H1 (cell line): ENCODE measurements around the gene COL5A2. TPM values are rescaled to one million over a fixed set of nuclear protein-coding genes. Genes with fewer than 3 reads are reported as not detected.

Experiments used
- CTCF ChIA-PET: fragments of 300-600 bp; sonication (Branson Sonifier 250); formaldehyde crosslinking; loops from one replicate; lab custom pipeline; 2021; ENCODE audit not compliant: partially characterized antibody; lab: Charles Lee
- POLR2A ChIA-PET: fragments of 300-600 bp; sonication (Branson Sonifier 250); formaldehyde crosslinking; loops from one replicate; lab custom pipeline; 2021; ENCODE audit warnings: inconsistent platforms; ENCODE audit not compliant: partially characterized antibody; lab: Charles Lee
- DNase-seq, 2 experiments: peaks; one replicate each; pipeline versions ENCODE4 v3.0.0 to v3.0.0-alpha.2; 2010 to 2022; ENCODE audit warnings: low spot score in 2 of 2, low read depth in 1 of 2, mixed read lengths in 1 of 2
- FAIRE-seq: peaks from 2 replicates; lab custom pipeline; 2011; peaks lifted over from hg19 to GRCh38; lab: Jason Lieb, UNC
- H2AFZ ChIP-seq: 2 replicates; pipeline ENCODE4 v1.8.1; 2012; ENCODE audit warnings: low read length, inconsistent platforms
- H2AK5ac ChIP-seq: 2 replicates; pipeline ENCODE4 v1.6.1; 2013; ENCODE audit warnings: low read depth, low read length
- H2BK120ac ChIP-seq: replicated peaks from 2 replicates; pipeline ENCODE3; 2013; ENCODE audit warnings: low read depth, low read length, inconsistent platforms
- H2BK12ac ChIP-seq: 2 replicates; pipeline ENCODE4 v1.6.1; 2013; ENCODE audit warnings: low read depth, low read length
- H2BK15ac ChIP-seq: 2 replicates; pipeline ENCODE4 v1.6.1; 2013; ENCODE audit warnings: low read length
- H2BK20ac ChIP-seq: 2 replicates; pipeline ENCODE4 v1.6.1; 2013; ENCODE audit warnings: low read length
- H2BK5ac ChIP-seq: 2 replicates; pipeline ENCODE4 v1.6.1; 2013; ENCODE audit warnings: low read depth, low read length
- H3K14ac ChIP-seq: 2 replicates; pipeline ENCODE4 v1.6.1; 2013; ENCODE audit warnings: inconsistent platforms; ENCODE audit not compliant: insufficient read length
- H3K18ac ChIP-seq: 2 replicates; pipeline ENCODE4 v1.6.1; 2013; ENCODE audit warnings: low read length; ENCODE audit errors: extremely low read depth
- H3K23ac ChIP-seq: 2 replicates; pipeline ENCODE4 v1.6.1; 2013; ENCODE audit warnings: inconsistent platforms; ENCODE audit not compliant: insufficient read length
- H3K23me2 ChIP-seq: 2 replicates; pipeline ENCODE4 v1.6.1; 2013; ENCODE audit warnings: low read depth, low read length
- H3K27ac ChIP-seq: 2 replicates; pipeline ENCODE4 v1.6.1; 2011; ENCODE audit warnings: low read depth, low read length, inconsistent platforms
- H3K27me3 ChIP-seq, 4 experiments: replicated peaks in 1 of 4; 1 replicate in 1 of 4; 2 replicates in 3 of 4; pipeline versions ENCODE4 v1.6.1 to v1.8.1; 2011 to 2013; ENCODE audit warnings: low read length in 3 of 4, mild to moderate bottlenecking in 3 of 4, inconsistent platforms in 2 of 4, mixed read lengths in 2 of 4, moderate library complexity in 1 of 4; ENCODE audit not compliant: control insufficient read depth in 3 of 4, insufficient read depth in 3 of 4; ENCODE audit errors: extremely low read depth in 1 of 4
- H3K36me3 ChIP-seq, 4 experiments: 2 replicates each; pipeline versions ENCODE4 v1.6.1 to v1.8.1; 2011 to 2013; ENCODE audit warnings: mild to moderate bottlenecking in 4 of 4, low read length in 3 of 4, moderate library complexity in 2 of 4, control low read depth in 1 of 4, inconsistent platforms in 1 of 4; ENCODE audit not compliant: insufficient read depth in 4 of 4, control insufficient read depth in 2 of 4
- H3K4ac ChIP-seq: replicated peaks from 2 replicates; pipeline ENCODE3; 2013; ENCODE audit warnings: low read length, low read depth, mixed read lengths, inconsistent platforms; ENCODE audit not compliant: insufficient read length
- H3K4me1 ChIP-seq, 4 experiments: replicated peaks in 1 of 4; 1 replicate in 1 of 4; 2 replicates in 3 of 4; pipeline versions ENCODE4 v1.6.1 to v1.8.1; 2011 to 2013; ENCODE audit warnings: low read length in 3 of 4, inconsistent platforms in 2 of 4, mixed read lengths in 1 of 4; ENCODE audit not compliant: insufficient read depth in 4 of 4, control insufficient read depth in 3 of 4
- H3K4me2 ChIP-seq, 2 experiments: 2 replicates each; pipeline versions ENCODE4 v1.6.1 to v1.8.1; 2011 to 2013; ENCODE audit warnings: low read depth in 2 of 2, low read length in 2 of 2, control low read depth in 1 of 2, inconsistent platforms in 1 of 2, mild to moderate bottlenecking in 1 of 2; ENCODE audit not compliant: insufficient read depth in 1 of 2
- H3K4me3 ChIP-seq, 4 experiments: fragments of 200-600, 300-600 bp in 1 of 4; sonication (generic), shearing (Covaris generic), sonication (Bioruptor Twin) in 1 of 4; 2 replicates each; pipeline versions ENCODE4 v1.5.1 to v1.8.1; 2011 to 2016; ENCODE audit warnings: low read length in 4 of 4, low read depth in 3 of 4, control low read depth in 2 of 4, inconsistent platforms in 2 of 4, mild to moderate bottlenecking in 2 of 4, mixed read lengths in 1 of 4, moderate library complexity in 1 of 4; ENCODE audit not compliant: insufficient read depth in 2 of 4; ENCODE audit errors: extremely low read depth in 1 of 4
- H3K56ac ChIP-seq: replicated peaks from 2 replicates; pipeline ENCODE3; 2013; ENCODE audit warnings: low read depth, mild to moderate bottlenecking, mixed read lengths, low read length, inconsistent platforms; ENCODE audit not compliant: insufficient read length
- H3K79me1 ChIP-seq: 2 replicates; pipeline ENCODE4 v1.6.1; 2013; ENCODE audit warnings: low read depth, low read length, control low read depth
- H3K79me2 ChIP-seq, 2 experiments: 2 replicates each; pipeline versions ENCODE4 v1.6.1 to v1.8.1; 2012 to 2013; ENCODE audit warnings: low read length in 2 of 2, mild to moderate bottlenecking in 2 of 2, inconsistent platforms in 1 of 2; ENCODE audit not compliant: insufficient read depth in 2 of 2, control insufficient read depth in 1 of 2
- H3K9ac ChIP-seq, 4 experiments: replicated peaks in 1 of 4; 1 replicate in 1 of 4; 2 replicates in 3 of 4; pipeline versions ENCODE4 v1.6.1 to v1.8.1; 2011 to 2013; ENCODE audit warnings: low read depth in 3 of 4, low read length in 3 of 4, control low read depth in 2 of 4, mild to moderate bottlenecking in 2 of 4, moderate library complexity in 2 of 4, inconsistent platforms in 1 of 4; ENCODE audit errors: extremely low read depth in 1 of 4
- H3K9me3 ChIP-seq, 2 experiments: 2 replicates each; pipeline versions ENCODE4 v1.6.1 to v1.8.1; 2012 to 2013; ENCODE audit warnings: mild to moderate bottlenecking in 2 of 2, moderate library complexity in 2 of 2, control low read depth in 1 of 2, inconsistent platforms in 1 of 2, low read depth in 1 of 2, low read length in 1 of 2, mixed read lengths in 1 of 2; ENCODE audit not compliant: insufficient read depth in 2 of 2
- H4K20me1 ChIP-seq, 2 experiments: replicated peaks in 1 of 2; 2 replicates each; pipeline versions ENCODE3 to v1.8.1; 2011 to 2013; ENCODE audit warnings: inconsistent platforms in 2 of 2, low read length in 2 of 2, mild to moderate bottlenecking in 1 of 2; ENCODE audit not compliant: insufficient read depth in 2 of 2, control insufficient read depth in 1 of 2
- H4K5ac ChIP-seq: 2 replicates; pipeline ENCODE4 v1.6.1; 2013; ENCODE audit warnings: low read length, low read depth, mixed read lengths, inconsistent platforms; ENCODE audit not compliant: insufficient read length
- H4K8ac ChIP-seq: 2 replicates; pipeline ENCODE4 v1.8.0; 2013; ENCODE audit warnings: mild to moderate bottlenecking, moderate library complexity, low read length, inconsistent platforms; ENCODE audit not compliant: insufficient read depth; ENCODE audit errors: extremely low read depth
- H4K91ac ChIP-seq: replicated peaks from 2 replicates; pipeline ENCODE3; 2013; ENCODE audit warnings: low read length, mixed read lengths, inconsistent platforms; ENCODE audit not compliant: insufficient read length
- ASH2L ChIP-seq: fragments of 200-600, 300-600 bp; sonication (generic); IDR thresholded peaks from one replicate; pipeline ENCODE4 v1.7.1; 2017; ENCODE audit warnings: low read length
- CREB1 ChIP-seq: IDR thresholded peaks from 2 replicates; pipeline ENCODE4 v1.6.1; 2012; ENCODE audit warnings: inconsistent platforms
- EZH2 ChIP-seq: fragments of 200-600 bp; sonication (generic); IDR thresholded peaks from 2 replicates; pipeline ENCODE4 v1.7.1; 2012; ENCODE audit warnings: low read depth, mild to moderate bottlenecking, moderate library complexity, low read length, inconsistent platforms; ENCODE audit not compliant: severe bottlenecking
- GABPA ChIP-seq: IDR thresholded peaks from 2 replicates; pipeline ENCODE4 v1.6.1; 2011; ENCODE audit warnings: mild to moderate bottlenecking, low read length, moderate library complexity, borderline replicate concordance; ENCODE audit not compliant: insufficient read depth
- JUND ChIP-seq: IDR thresholded peaks from 2 replicates; pipeline ENCODE4 v1.6.1; 2011; ENCODE audit warnings: mild to moderate bottlenecking, improper control_type of control experiment, low read length
- KDM4A ChIP-seq: IDR thresholded peaks from one replicate; pipeline ENCODE4 v1.7.1; 2012; ENCODE audit warnings: low read depth, mild to moderate bottlenecking, moderate library complexity, low read length, inconsistent platforms; ENCODE audit not compliant: severe bottlenecking
- NRF1 ChIP-seq: IDR thresholded peaks from 2 replicates; pipeline ENCODE4 v1.6.1; 2011; ENCODE audit warnings: mild to moderate bottlenecking, low read depth, low read length, improper control_type of control experiment
- RAD21 ChIP-seq, 2 experiments: IDR thresholded peaks in 1 of 2; conservative IDR thresholded peaks in 1 of 2; 2 replicates each; pipeline ENCODE4 v1.6.1; 2011; ENCODE audit warnings: low read depth in 2 of 2, low read length in 2 of 2, improper control_type of control experiment in 1 of 2, inconsistent platforms in 1 of 2, mild to moderate bottlenecking in 1 of 2, moderate library complexity in 1 of 2
- RXRA ChIP-seq: IDR thresholded peaks from 2 replicates; pipeline ENCODE4 v1.6.1; 2011; ENCODE audit warnings: low read depth, mild to moderate bottlenecking, low read length, moderate library complexity; ENCODE audit not compliant: insufficient read depth
- SAP30 ChIP-seq: fragments of 300-600 bp; sonication (generic); IDR thresholded peaks from 2 replicates; pipeline ENCODE4 v1.7.1; 2012; ENCODE audit warnings: low read length, moderate library complexity, mild to moderate bottlenecking, inconsistent platforms; ENCODE audit not compliant: insufficient read depth, insufficient replicate concordance
- SIRT6 ChIP-seq: IDR thresholded peaks from one replicate; pipeline ENCODE4 v1.7.1; 2012; ENCODE audit warnings: low read length, inconsistent platforms
- SIX5 ChIP-seq: IDR thresholded peaks from 2 replicates; pipeline ENCODE4 v1.6.1; 2011; ENCODE audit warnings: mild to moderate bottlenecking, low read depth, low read length
- SUZ12 ChIP-seq: fragments of 200-600 bp; sonication (generic); IDR thresholded peaks from 2 replicates; pipeline ENCODE4 v1.6.1; 2012; ENCODE audit warnings: mild to moderate bottlenecking, inconsistent platforms, low read length, moderate library complexity, mixed read lengths
- TAF7 ChIP-seq: optimal IDR thresholded peaks from 2 replicates; pipeline ENCODE3; 2011; ENCODE audit warnings: low read depth, mild to moderate bottlenecking, inconsistent platforms, low read length, moderate library complexity, borderline replicate concordance
- WGBS, 2 experiments: shearing (Covaris generic) in 1 of 2; methylation state at CpG; one replicate each; pipeline versions ENCODE4 v1.1.6 to v1.1.7; 2013 to 2015; ENCODE audit warnings: low lambda C conversion rate in 2 of 2, mixed read lengths in 2 of 2, inconsistent platforms in 1 of 2, low coverage in 1 of 2, missing lambda C conversion rate in 1 of 2; ENCODE audit not compliant: insufficient replicate concordance in 2 of 2, insufficient coverage in 1 of 2, insufficient read length in 1 of 2; ENCODE audit errors: extremely low coverage in 1 of 2, missing lambda C conversion rate in 1 of 2; 5-methylcytosine and 5-hydroxymethylcytosine counted together
- polyA plus RNA-seq, 7 experiments: library from polyadenylated mRNA; depleted of rRNA in 3 of 7; stranded (reverse) in 5 of 7; unstranded in 2 of 7; fragments of >200 nt in 5 of 7; fragments of 200-250 nt in 2 of 7; gene quantifications; 1 replicate in 5 of 7; 2 replicates in 1 of 7; 4 replicates in 1 of 7; pipeline versions ENCODE4 v1.2.1 to v1.2.3, GENCODE V29; 2011 to 2013; ENCODE audit warnings: missing spikeins in 2 of 7, mixed read lengths in 2 of 7
- total RNA-seq: library from RNA; stranded (reverse); fragmentation: NEBNext Ultra II Directional; extraction: Animal tissue kit (Norgen Biotek cat#: 25700); gene quantifications from 2 replicates; pipeline ENCODE4 v1.2.1, GENCODE V29; 2021

COL5A2 gene
- total and polyA plus RNA-seq, 2 of the 8 experiments (the other 6 are each of a cell fraction or from before 2014, with no cell fraction given), result 4.7 to 24.2 TPM

DNA sequence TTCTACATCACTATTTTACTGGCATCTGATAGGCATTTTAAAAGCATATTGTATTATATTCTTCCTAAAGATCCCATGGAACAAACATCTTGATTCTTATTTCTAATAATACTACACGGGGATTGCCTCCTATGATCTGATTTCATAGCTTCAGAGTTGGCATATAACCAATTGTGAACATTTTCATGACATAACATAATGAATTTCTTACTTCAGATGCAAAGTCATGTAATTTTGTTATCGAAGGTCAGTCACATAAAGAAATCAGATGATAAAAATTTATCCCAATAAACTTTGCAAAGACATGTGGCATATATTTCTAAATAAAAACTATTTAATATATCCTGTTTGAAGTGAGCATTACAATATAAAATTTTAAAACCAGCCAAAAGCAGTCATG lies 93.3 kb downstream of the COL5A2 start:
- no peak overlapping the region for H3K14ac ChIP-seq
- no peak for DNase-seq
- H4K91ac ChIP-seq, result no peak overlapping the region
- no peak overlapping the region for H2BK15ac ChIP-seq
- WGBS, 2 experiments, result 83% methylated on average over 2 of the region's 2 CpGs; no CpG with 5 or more reads in 1 of the 2 experiments
- H3K9me3 ChIP-seq, result no peaks in the 10 kb centered on the region
- no peak overlapping the region for H3K9ac ChIP-seq
- no peak overlapping the region for H3K4ac ChIP-seq
- no peak overlapping the region for H2BK12ac ChIP-seq
- no peaks in the 10 kb centered on the region for H4K20me1 ChIP-seq
- no peak overlapping the region for H3K56ac ChIP-seq
- H4K5ac ChIP-seq, result no peak overlapping the region
- no peak overlapping the region for H2AK5ac ChIP-seq
- no peak overlapping the region for H2AFZ ChIP-seq
- no peaks in the 10 kb centered on the region for H3K23me2 ChIP-seq
- no peaks in the 10 kb centered on the region for H3K27me3 ChIP-seq
- ChIA-PET POLR2A (no interaction called here), CTCF (interaction anchor here (1.9 kb wide), 1 partner anchor 8 kb away, joined by 7 read pairs; no protein-coding TSS in a partner anchor)
- no peak overlapping the region for H3K4me2 ChIP-seq
- FAIRE-seq, result no peak
- no peaks in the 10 kb centered on the region for H3K79me2 ChIP-seq
- no peak overlapping the region for H3K27ac ChIP-seq
- TF ChIP-seq JUND, result no peak
- TF ChIP-seq SIRT6, result no peak
- no peak for TF ChIP-seq SAP30
- TF ChIP-seq NRF1, result no peak
- TF ChIP-seq SUZ12, result no peak
- no peak for TF ChIP-seq RXRA
- TF ChIP-seq ASH2L, result no peak
- TF ChIP-seq RAD21 (IDR thresholded peaks at IDR 0.05 in 1 of 2, conservative IDR thresholded peaks at IDR 0.05 in 1 of 2; ENCODE audit: low read depth in 2 of 2, low read length in 2 of 2), result no peak
- no peak for TF ChIP-seq SIX5
- no peak for TF ChIP-seq GABPA
- TF ChIP-seq KDM4A, result no peak
- no peak for TF ChIP-seq CREB1
- TF ChIP-seq TAF7, result no peak
- TF ChIP-seq EZH2, result no peak
- H2BK5ac ChIP-seq, result no peak overlapping the region
- no peak overlapping the region for H3K18ac ChIP-seq
- H3K23ac ChIP-seq, result no peak overlapping the region
- H3K4me1 ChIP-seq, result 0 out of 7 replicates have a peak, but pooled peaks cover 0 to 3% (median 0%) of the 10 kb centered on the region in 4 experiments
- no peak overlapping the region for H3K4me3 ChIP-seq
- H2BK120ac ChIP-seq, result no peak overlapping the region
- H3K36me3 ChIP-seq, result no peaks in the 10 kb centered on the region
- no peaks in the 10 kb centered on the region for H3K79me1 ChIP-seq
- H4K8ac ChIP-seq, result no peak overlapping the region
- H2BK20ac ChIP-seq, result no peak overlapping the region
